ENCODE results near the gene RETN.
A peak's percentile ranks its signal among the peaks of the same experiment; 100 is the strongest.
"Not testable (repeated sequence)": the region's sequence is repeated elsewhere in the genome, so short reads cannot be mapped to it uniquely, and the experiment has no call there.

The RETN gene

GRCh38 chr19:7639863-7640348 is 28.9 kb upstream of the RETN start:
- H3K4me3 ChIP-seq (ENCODE audit: low read length): no peak overlapping the region

GRCh38 chr19:7640803-7641202 is 28.0 kb upstream of the RETN start:
- no peak overlapping the region for H3K4me3 ChIP-seq (ENCODE audit: low read length)
- no peak for TF ChIP-seq CTCF (IDR thresholded peaks at IDR 0.05; ENCODE audit: insufficient read depth, low read depth, low read length, missing control alignments)
- DNase-seq (ENCODE audit: low read depth): no peak

More at GRCh38 chr19:7639863-7640348, 28.9 kb upstream of the RETN start:
- no peak for DNase-seq (ENCODE audit: low read depth)
- TF ChIP-seq CTCF (IDR thresholded peaks at IDR 0.05; ENCODE audit: insufficient read depth, low read depth, low read length, missing control alignments): no peak

DNA sequence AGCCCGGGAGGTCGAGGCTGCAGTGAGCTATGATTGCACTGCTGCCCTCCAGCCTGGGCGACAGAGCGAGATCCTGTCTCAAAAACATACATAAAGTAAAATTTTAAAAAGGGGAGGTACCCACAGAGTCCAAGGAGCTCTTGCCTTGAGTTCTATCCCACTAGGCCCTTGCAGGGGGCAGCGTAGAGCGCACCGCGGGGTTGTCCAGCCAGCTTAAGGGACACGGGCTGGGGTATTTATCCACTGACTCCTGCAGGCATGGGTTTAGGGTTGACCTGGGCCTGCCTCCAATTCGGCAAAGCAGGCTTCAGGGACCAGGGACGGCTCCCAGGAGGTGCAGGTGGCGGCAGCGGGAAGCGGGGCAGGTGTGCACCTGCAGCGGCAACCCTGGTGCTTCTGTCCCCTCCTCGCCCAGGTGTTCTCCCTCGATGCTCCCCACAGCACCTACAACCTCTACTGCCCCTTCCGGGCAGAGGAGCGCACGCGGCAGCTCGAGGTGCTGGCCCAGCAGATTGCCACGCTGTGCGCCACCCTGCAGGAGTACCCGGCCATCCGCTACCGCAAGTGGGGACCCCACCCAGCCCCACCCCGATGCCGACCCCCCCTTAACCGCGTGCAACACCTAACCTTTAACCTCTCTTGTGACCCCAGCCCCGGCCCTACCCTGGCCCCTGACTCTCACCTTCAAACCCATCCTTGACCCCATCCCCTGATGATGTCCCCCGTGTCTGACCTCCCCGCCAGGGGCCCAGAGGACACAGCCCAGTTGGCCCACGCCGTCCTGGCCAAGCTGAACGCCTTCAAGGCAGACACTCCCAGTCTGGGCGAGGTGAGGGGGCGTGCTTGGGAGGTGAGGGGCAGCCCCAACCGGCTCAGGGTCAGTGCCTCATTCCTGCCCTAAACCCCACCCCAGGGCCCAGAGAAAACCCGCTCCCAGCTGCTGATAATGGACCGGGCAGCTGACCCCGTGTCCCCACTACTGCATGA is 27.3 kb upstream of the RETN start:
- TF ChIP-seq CTCF (IDR thresholded peaks at IDR 0.05; ENCODE audit: insufficient read depth, low read depth, low read length, missing control alignments): peak; percentile 5
- DNase-seq (ENCODE audit: low read depth): no peak
- H3K4me3 ChIP-seq (ENCODE audit: low read length): no peak overlapping the region

- no peak for TF ChIP-seq CTCF (IDR thresholded peaks at IDR 0.05; ENCODE audit: insufficient read depth, low read depth, low read length, missing control alignments)
- H3K4me3 ChIP-seq (ENCODE audit: low read length): no peak overlapping the region
- DNase-seq (ENCODE audit: low read depth): no peak
Measured at GRCh38 chr19:7642295-7643030, 26.4 kb upstream of the RETN start.

DNA sequence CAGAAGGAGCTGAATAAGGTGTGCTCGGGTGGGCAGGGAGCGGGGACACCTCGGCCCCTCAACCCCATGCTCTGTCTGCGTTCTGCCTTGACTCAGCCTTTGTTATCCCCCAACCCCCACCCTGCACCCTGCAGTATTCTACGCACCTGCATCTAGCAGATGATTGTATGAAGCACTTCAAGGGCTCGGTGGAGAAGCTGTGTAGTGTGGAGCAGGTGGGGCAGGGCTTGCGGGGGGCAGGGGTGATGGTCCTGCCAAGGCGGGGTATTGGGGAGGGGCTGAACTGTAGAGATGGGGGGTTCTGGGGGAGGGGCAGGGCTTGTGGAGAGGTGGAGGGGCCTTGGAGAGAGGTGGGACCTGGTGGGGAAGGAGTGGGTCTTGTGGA is 25.8 kb upstream of the RETN start:
- DNase-seq (ENCODE audit: low read depth): no peak
- H3K4me3 ChIP-seq (ENCODE audit: low read length): no peak overlapping the region
- TF ChIP-seq CTCF (IDR thresholded peaks at IDR 0.05; ENCODE audit: insufficient read depth, low read depth, low read length, missing control alignments): no peak

- DNase-seq (ENCODE audit: low read depth): peak; percentile 75
- not testable (repeated sequence) for H3K4me3 ChIP-seq (ENCODE audit: low read length)
Measured at GRCh38 chr19:7643629-7644549, 25.0 kb upstream of the RETN start.

All from epithelial cell of esophagus (primary cell).